ENCODE results near the gene ARHGAP19. TPM values are rescaled to one million over a fixed set of nuclear protein-coding genes. Genes with fewer than 3 reads are reported as not detected.
A peak's percentile ranks its signal among the peaks of the same experiment; 100 is the strongest.

ARHGAP19 gene, protein sequence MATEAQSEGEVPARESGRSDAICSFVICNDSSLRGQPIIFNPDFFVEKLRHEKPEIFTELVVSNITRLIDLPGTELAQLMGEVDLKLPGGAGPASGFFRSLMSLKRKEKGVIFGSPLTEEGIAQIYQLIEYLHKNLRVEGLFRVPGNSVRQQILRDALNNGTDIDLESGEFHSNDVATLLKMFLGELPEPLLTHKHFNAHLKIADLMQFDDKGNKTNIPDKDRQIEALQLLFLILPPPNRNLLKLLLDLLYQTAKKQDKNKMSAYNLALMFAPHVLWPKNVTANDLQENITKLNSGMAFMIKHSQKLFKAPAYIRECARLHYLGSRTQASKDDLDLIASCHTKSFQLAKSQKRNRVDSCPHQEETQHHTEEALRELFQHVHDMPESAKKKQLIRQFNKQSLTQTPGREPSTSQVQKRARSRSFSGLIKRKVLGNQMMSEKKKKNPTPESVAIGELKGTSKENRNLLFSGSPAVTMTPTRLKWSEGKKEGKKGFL
- total RNA-seq = 10 to 100 TPM in 2 of 3 donors, 1 to 10 TPM in 1; 9.2 to 14.2 (median 10.6) TPM

DNA sequence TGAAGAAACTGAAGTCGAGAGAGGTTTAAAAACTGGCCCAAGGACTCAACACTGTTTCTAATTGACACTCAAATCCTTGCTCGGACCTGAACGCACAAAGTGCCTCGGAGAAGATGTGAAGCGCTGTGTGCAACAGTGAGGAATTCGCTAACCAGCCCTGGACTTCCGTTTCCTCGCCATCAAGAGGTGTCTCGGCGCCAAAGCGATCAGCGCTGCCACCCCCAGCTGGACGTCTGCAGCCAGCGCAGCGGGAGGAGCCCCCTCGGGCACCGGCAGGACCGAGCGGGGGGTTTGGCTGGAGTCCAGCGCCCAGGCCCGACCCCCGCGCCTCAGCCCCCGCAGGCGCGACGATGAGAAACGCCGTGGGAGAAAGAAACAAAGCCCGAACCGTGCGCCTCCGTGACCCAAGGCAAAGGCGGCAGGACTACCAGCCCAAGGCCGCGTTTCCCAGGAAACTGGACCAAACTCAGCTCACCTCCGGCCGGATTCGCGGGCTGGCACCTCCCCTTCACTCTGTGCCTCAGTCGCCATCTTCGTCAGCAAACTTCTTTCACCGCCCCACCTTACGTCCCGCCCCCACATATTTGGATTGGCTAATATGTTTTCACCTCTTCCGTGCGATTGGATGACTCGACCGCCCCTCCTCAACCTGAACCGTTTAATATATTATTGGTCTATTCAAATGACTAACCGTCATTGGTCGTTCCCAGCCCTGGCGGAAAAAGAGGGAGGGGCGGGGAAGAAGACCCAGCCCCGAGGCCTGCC is at the start of gene ARHGAP19:
Gene ARHGAP19 (minus strand): TSS at position 541 of the 765 bp plus-strand sequence. CDS start 10 bp downstream, at position 531.
- H3K9me3 Mint-ChIP-seq = no peaks in the 10 kb centered on the region
- ATAC-seq = peak; percentile 98 to 99

DNA sequence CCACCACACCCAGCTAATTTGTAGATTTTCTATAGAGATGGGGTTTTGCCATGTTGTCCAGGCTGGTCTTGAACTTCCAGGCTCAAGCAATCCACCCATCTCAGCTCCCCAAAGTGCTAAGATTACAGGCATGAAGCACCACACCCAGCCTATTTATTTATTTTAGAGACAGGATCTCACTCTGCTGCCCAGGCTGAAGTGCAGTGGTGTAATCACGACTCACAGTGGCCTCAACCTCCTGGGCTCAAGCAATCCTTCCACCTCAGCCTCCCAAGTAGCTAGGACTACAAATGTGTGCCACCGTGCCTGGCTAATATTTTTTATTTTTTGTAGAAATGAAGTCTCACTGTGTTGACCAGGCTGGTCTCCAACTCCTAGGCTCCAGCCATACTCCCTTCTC is 49.0 kb upstream of the ARHGAP19 start:
- Mint-ChIP-seq H3K36me3 (ENCODE audit: insufficient read depth) (no peaks in the 10 kb centered on the region), H3K4me1 (ENCODE audit: low read depth) (no peaks in the 10 kb centered on the region), H3K27me3 (ENCODE audit: low read depth) (peaks cover 7% of the 10 kb centered on the region), H3K9me3 (no peaks in the 10 kb centered on the region), H3K4me3 (no peak overlapping the region)
- DNase-seq (no peak), ATAC-seq (no peak)

More for the DNA sequence above, at the start of gene ARHGAP19:
- peak; percentile 87 for DNase-seq
- H3K4me1 Mint-ChIP-seq (ENCODE audit: low read depth) = peaks cover 14% of the 10 kb centered on the region
- H3K36me3 Mint-ChIP-seq (ENCODE audit: insufficient read depth) = peaks cover 3% of the 10 kb centered on the region
- peak within 1 kb of the TSS; percentile 83 for H3K4me3 Mint-ChIP-seq
- no peaks in the 10 kb centered on the region for H3K27me3 Mint-ChIP-seq (ENCODE audit: low read depth)

DNA sequence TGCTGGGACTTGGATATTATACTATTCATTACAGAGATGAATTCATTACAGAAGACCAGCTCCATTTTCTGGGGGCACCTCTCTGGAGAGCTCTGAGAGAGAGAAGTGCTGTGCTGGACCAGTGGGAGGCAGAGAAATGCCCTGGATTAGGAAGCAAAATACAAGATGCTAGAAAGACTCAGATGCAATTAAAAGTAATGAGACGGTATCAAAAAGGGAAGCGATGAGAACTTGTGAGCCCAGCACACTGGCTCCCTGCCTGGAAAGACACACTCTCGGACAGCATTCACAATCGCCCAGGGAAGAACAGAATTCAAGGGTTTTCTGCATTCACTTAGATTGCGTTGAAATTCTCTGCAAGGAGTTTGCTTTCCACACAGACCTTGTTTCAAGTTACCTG is 45.6 kb upstream of the ARHGAP19 start:
- Mint-ChIP-seq H3K9me3 (no peaks in the 10 kb centered on the region), H3K4me1 (ENCODE audit: low read depth) (peaks cover 10% of the 10 kb centered on the region), H3K4me3 (no peak overlapping the region), H3K36me3 (ENCODE audit: insufficient read depth) (peaks cover 3% of the 10 kb centered on the region), H3K27me3 (ENCODE audit: low read depth) (peaks cover 4% of the 10 kb centered on the region)
- no peak for DNase-seq
- no peak for ATAC-seq

DNA sequence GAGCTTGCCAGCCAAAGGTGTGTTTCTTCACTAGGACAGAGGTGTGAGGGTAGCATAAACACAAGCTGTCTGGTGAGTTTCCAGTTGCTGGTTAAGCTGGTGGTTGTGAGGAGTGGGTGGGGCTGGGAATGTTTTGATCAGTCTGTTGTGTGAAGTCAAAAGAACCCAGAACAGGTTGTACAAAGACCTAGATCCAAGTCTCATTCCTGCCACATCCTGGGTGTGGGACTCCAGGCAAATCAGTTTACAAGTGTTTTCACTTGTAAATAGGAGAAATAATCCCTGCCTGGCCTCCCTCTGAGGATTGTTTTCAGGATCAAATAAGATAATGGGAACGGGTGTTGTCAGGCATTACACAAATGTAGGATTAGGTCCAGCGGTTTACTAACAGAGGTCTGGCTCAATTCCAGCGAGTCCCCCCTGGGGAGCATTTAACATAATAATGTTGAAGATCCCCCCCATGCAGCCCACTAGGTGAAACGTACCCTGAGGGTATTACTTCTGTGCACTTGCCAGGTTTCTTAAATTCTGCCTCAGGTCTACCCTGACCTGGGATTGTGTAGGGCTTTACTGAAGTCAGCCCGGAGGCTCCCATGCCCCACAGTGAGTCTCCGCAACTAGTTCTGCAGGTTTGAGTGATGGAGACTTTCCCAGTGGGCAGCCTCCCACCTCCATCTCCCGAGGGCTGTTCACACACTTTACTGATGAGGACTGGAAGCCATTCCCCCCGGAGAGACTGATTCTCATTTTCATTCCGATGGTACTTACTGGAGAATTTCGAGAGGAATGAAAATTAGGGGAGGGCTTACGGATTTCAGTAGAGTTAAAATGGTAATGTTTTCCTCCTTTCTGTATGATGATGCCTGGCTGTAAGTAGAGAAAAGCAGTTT is 44.8 kb upstream of the ARHGAP19 start:
- Mint-ChIP-seq H3K9me3 (no peaks in the 10 kb centered on the region), H3K4me1 (ENCODE audit: low read depth) (peaks cover 19% of the 10 kb centered on the region), H3K27me3 (ENCODE audit: low read depth) (no peaks in the 10 kb centered on the region), H3K4me3 (no peak overlapping the region), H3K36me3 (ENCODE audit: insufficient read depth) (peaks cover 3% of the 10 kb centered on the region)
- ATAC-seq (no peak), DNase-seq (no peak)

DNA sequence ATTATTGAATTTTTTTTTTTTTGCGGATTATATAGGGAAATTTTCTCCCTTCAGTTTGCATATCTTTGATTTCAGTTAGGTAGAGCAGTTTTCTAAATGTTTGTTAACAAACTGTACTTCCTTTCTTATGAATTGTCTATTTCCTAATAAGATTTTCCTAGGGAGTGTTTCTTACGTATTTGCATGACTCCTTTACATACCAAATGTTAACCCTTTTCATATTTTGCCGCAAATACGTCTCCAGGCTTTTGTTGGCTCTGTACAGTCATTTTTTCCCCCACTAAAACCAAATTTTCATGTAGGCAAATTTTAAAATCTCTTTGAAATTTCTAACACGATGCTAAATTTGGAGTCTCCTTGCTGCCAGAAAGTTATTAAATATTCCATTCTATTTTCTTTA is 44.0 kb upstream of the ARHGAP19 start:
- H3K4me3 Mint-ChIP-seq = no peak overlapping the region
- H3K36me3 Mint-ChIP-seq (ENCODE audit: insufficient read depth) = peaks cover 3% of the 10 kb centered on the region
- no peak for DNase-seq
- H3K4me1 Mint-ChIP-seq (ENCODE audit: low read depth) = peaks cover 24% of the 10 kb centered on the region
- ATAC-seq = no peak
- no peaks in the 10 kb centered on the region for H3K27me3 Mint-ChIP-seq (ENCODE audit: low read depth)
- no peaks in the 10 kb centered on the region for H3K9me3 Mint-ChIP-seq

DNA sequence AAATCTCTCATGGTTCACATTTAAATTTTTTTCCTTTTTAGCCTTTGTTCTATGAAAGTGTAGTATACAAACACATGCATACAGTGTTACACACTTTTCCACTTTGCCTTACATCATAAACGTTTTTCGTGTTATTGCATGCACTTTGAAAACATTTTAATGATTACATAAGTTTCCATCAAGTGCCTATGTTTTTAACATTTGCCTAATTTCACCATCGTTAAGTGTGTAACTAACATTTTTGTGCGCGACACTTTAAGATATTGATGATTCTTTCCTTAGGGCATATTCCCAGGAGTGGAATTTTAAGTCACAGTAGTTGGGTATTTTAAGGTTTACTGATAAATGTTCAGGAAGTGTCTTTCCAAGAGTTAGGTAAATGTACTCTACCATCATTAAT is 43.6 kb upstream of the ARHGAP19 start:
- no peak for ATAC-seq
- Mint-ChIP-seq H3K36me3 (ENCODE audit: insufficient read depth) (peaks cover 6% of the 10 kb centered on the region), H3K27me3 (ENCODE audit: low read depth) (no peaks in the 10 kb centered on the region), H3K9me3 (no peaks in the 10 kb centered on the region), H3K4me1 (ENCODE audit: low read depth) (peaks cover 28% of the 10 kb centered on the region), H3K4me3 (peak overlapping the region; percentile 61)
- DNase-seq = no peak

DNA sequence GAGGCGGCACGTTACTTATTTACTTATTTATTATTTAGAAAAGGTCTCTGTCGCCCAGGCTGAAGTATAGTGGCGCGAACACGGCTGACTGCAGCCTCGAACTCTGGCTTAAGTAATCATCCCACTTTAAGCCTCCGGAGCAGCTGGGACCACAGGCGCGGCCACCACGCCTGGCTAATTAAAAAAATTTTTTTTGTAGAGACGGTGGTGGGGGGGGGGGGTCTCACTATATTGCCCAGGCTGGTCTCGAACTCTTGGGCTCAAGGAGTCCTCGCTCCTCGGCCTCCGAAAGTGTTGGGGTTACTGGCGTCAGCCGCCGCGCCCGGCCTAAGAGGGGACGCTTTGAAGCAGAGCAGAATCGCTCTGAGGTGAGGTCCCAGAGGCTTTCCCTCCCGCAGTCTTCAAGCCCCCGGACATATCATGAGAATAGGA is 42.8 kb upstream of the ARHGAP19 start:
- DNase-seq = no peak
- Mint-ChIP-seq H3K9me3 (no peaks in the 10 kb centered on the region), H3K27me3 (ENCODE audit: low read depth) (no peaks in the 10 kb centered on the region), H3K4me1 (ENCODE audit: low read depth) (peaks cover 33% of the 10 kb centered on the region), H3K36me3 (ENCODE audit: insufficient read depth) (peaks cover 6% of the 10 kb centered on the region), H3K4me3 (peak overlapping the region; percentile 61)
- no peak for ATAC-seq

DNA sequence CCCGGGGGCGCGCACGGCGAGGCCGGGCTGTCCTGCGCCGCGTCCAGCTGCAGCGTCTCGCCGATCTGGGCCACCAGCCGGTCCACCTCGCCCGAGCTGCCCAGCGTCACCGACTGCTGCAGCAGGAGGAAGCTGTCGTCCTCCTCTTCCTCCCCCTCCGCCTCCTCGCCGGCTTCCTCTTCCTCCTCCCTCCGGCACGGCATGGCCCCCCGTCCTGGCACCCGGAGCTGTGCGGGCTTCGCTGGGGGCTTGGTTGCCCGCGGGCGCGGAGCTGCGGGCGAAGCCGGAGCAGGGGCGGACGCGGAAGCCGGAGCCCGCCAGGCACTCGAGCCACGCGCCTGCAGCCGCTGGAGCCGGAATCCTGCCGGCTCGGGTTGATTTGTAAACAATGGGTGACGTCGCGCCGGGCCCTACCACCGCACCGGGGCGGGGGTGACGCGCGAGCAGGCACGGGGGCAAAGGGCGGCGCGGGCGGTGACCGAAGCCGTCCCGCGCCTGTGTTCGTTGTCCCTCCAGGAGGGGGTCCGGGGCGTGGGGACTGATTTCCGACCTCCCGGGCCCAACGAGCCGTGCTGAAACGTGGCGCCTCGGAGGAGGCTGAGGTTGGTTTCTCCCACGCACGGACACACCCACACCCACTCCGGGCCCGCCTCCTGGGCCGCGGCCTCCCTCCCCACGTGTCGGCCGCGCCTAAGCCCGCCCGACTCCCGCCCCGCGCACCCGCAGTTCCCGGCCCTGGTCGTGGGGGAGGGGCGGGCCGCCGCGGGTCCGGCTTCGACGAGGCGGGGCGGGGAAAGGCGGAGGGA is 42.1 kb upstream of the ARHGAP19 start, which contains the start of gene FRAT2:
Gene FRAT2 (minus strand): TSS at position 360 of the 806 bp plus-strand sequence. CDS start 157 bp downstream, at position 203.
- Mint-ChIP-seq H3K4me3 (peak within 1 kb of the TSS; percentile 89), H3K27me3 (ENCODE audit: low read depth) (no peaks in the 10 kb centered on the region), H3K4me1 (ENCODE audit: low read depth) (peaks cover 37% of the 10 kb centered on the region), H3K9me3 (no peaks in the 10 kb centered on the region), H3K36me3 (ENCODE audit: insufficient read depth) (peaks cover 8% of the 10 kb centered on the region)
- DNase-seq = peak; percentile 83
- ATAC-seq = peak; percentile 80 to 82

DNA sequence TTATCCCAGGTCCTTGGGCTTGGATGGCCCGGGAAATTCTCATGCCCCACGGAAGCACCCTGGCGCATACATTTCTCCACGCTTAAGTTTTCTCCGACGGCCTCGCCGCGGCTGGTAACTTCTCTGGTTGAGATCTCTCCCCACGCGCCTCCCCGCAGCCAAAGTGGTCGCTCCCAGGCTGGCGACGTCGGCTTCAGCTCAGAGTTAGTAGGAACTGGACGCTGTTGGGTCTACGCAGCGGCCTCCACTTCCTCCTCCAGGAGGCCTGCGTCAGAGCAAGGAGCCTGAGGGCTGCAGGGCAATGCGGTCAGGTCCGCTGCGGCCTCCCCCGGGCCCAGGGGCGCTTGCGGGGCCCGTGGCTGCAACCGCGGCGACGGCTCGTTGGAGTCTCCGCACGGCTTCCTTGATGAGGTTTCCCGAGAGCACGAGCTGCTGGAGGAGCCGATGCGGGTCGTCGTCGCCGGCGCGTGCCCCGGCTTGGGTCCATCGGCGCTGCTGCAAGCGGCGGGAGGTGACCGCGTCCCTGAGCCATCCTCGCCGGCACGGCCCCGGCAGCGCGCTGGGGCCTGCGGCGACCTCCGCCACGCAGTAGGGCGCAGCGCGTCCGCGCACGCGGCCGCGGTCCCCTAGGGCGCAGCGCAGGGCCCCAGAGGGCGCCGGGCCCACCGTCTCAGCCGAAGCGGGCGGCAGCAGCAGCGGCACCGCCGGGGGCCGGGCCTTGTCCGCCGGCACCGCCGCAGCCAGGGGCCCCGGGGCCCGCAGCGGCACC is 41.3 kb upstream of the ARHGAP19 start:
- DNase-seq (peak; percentile 10), ATAC-seq (peak; percentile 39 to 47)
- H3K36me3 Mint-ChIP-seq (ENCODE audit: insufficient read depth) = peaks cover 11% of the 10 kb centered on the region
- H3K4me1 Mint-ChIP-seq (ENCODE audit: low read depth) = peaks cover 43% of the 10 kb centered on the region
- H3K4me3 Mint-ChIP-seq = peak overlapping the region; percentile 89
- no peaks in the 10 kb centered on the region for H3K9me3 Mint-ChIP-seq
- no peaks in the 10 kb centered on the region for H3K27me3 Mint-ChIP-seq (ENCODE audit: low read depth)

DNA sequence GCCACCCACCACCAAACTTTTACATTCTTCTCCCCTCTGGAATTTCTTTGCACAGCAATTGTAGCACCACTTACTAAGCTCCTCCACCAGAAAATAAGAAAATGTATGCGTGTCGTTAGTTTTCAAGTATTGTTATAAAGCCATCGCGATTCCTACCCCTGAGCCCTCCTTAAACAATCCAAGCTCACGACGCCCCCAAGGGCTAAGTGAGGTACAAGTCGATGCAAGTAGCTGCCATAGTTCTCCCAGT is 40.8 kb upstream of the ARHGAP19 start:
- peaks cover 47% of the 10 kb centered on the region for H3K4me1 Mint-ChIP-seq (ENCODE audit: low read depth)
- peak in 1 of 2 donors; percentile 3 for ATAC-seq
- H3K9me3 Mint-ChIP-seq = no peaks in the 10 kb centered on the region

DNA sequence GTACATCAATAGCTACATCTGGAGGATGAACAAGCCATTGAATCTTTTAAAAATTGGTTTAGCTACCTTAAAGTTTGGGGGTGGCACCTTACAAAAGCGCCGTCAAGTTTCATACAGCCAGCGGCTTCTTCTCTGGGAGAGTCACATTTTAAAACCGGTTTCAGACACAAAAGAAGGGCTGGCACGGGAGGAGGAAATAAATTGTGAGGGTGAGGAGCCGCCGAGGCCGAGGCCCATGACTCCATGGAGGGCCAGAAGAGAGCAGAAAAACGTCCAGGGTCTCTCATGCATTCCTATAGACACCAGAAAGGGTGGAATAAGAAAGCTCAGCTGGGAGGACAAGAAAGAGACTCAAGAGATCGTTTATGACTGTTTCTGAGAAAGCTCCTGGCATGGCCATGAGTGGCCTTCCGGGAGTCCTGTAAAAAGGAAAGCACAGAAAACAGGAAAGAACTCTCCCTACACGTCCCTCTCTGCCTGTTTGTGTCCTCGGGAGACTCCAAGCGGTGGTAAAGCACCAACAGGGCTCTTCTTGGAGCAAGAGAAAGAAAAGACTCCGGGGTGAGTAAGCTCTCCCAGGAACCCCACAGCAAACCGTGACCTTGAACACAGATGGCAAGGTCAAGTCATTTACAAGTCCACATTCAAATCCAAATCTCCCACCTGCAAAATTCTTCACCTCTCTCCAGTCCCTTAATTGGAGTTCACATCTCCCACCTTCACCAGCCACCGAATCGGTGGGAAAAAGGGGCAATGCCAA is 40.3 kb upstream of the ARHGAP19 start:
- H3K4me1 Mint-ChIP-seq (ENCODE audit: low read depth) = peaks cover 51% of the 10 kb centered on the region
- peak overlapping the region; percentile 89 for H3K4me3 Mint-ChIP-seq
- DNase-seq (no peak), ATAC-seq (no peak)
- peaks cover 16% of the 10 kb centered on the region for H3K36me3 Mint-ChIP-seq (ENCODE audit: insufficient read depth)
- no peaks in the 10 kb centered on the region for H3K9me3 Mint-ChIP-seq
- no peaks in the 10 kb centered on the region for H3K27me3 Mint-ChIP-seq (ENCODE audit: low read depth)

More for the DNA sequence above, 40.8 kb upstream of the ARHGAP19 start:
- H3K4me3 Mint-ChIP-seq = peak overlapping the region; percentile 89
- DNase-seq = no peak
- H3K27me3 Mint-ChIP-seq (ENCODE audit: low read depth) = no peaks in the 10 kb centered on the region
- H3K36me3 Mint-ChIP-seq (ENCODE audit: insufficient read depth) = peaks cover 13% of the 10 kb centered on the region

DNA sequence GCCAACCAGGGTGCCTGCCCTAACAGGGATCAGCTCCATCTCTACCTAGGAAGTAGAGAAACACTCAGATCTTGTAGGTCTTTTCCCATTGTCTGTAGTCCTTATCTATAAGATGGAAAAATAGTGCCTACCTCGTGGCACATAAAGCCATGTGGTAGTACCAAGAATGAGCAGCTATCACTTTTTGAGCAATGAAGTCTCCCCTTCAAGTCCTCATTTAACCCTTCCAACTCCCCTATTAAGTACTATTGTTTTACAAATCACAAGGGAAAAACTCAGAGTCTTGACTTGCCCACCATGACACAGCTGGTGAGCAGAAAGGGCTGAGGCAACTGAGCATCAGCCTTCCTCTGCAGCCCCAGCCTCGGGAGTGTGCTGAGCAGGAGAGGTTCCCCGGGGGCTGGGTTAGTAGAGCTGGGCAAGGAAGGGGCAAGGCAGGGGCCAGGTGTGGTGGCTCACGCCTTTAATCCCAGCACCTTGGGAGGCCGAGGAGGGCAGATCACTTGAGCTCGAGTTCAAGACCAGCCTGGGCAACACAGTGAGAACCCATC is 38.8 kb upstream of the ARHGAP19 start:
- Mint-ChIP-seq H3K36me3 (ENCODE audit: insufficient read depth) (peaks cover 16% of the 10 kb centered on the region), H3K9me3 (no peaks in the 10 kb centered on the region), H3K27me3 (ENCODE audit: low read depth) (no peaks in the 10 kb centered on the region), H3K4me3 (peak overlapping the region; percentile 69), H3K4me1 (ENCODE audit: low read depth) (peaks cover 64% of the 10 kb centered on the region)
- DNase-seq (no peak), ATAC-seq (no peak)
